Subcutaneous abdominal adipose tissue (tissue), 5 donors: ENCODE data around the gene CCDC40.

Source experiments
- H3K27ac ChIP-seq: one replicate; pipeline ENCODE4 v1.7.0; 2013; ENCODE audit warnings: low read depth, mild to moderate bottlenecking, inconsistent platforms, low read length, moderate library complexity
- H3K27me3 ChIP-seq, 5 donors: one replicate each; pipeline ENCODE4 v1.7.0; 2013; ENCODE audit warnings: low read length in 5 of 5, inconsistent platforms in 1 of 5; ENCODE audit not compliant: control insufficient read depth in 5 of 5, insufficient read depth in 4 of 5
- H3K36me3 ChIP-seq, 5 donors: one replicate each; pipeline ENCODE4 v1.7.0; 2013; ENCODE audit warnings: low read length in 5 of 5; ENCODE audit not compliant: control insufficient read depth in 5 of 5, insufficient read depth in 5 of 5
- H3K4me1 ChIP-seq, 5 donors: one replicate each; pipeline ENCODE4 v1.7.0; 2013; ENCODE audit warnings: low read length in 5 of 5, mild to moderate bottlenecking in 3 of 5, moderate library complexity in 1 of 5; ENCODE audit not compliant: control insufficient read depth in 5 of 5, insufficient read depth in 5 of 5
- H3K4me3 ChIP-seq, 5 donors: one replicate each; pipeline ENCODE4 v1.7.0; 2013; ENCODE audit warnings: low read length in 5 of 5, low read depth in 1 of 5
- H3K9ac ChIP-seq, 5 donors: one replicate each; pipeline ENCODE4 v1.7.0; 2013; ENCODE audit warnings: low read length in 5 of 5, mild to moderate bottlenecking in 4 of 5, moderate library complexity in 3 of 5
- H3K9me3 ChIP-seq, 5 donors: one replicate each; pipeline ENCODE4 v1.7.0; 2013; ENCODE audit warnings: low read length in 5 of 5; ENCODE audit not compliant: control insufficient read depth in 5 of 5
- donor health status: healthy.
- donor health status: healthy.
- donor health status: healthy.
- donor health status: healthy.
- donor health status: healthy.

CCDC40 gene

DNA sequence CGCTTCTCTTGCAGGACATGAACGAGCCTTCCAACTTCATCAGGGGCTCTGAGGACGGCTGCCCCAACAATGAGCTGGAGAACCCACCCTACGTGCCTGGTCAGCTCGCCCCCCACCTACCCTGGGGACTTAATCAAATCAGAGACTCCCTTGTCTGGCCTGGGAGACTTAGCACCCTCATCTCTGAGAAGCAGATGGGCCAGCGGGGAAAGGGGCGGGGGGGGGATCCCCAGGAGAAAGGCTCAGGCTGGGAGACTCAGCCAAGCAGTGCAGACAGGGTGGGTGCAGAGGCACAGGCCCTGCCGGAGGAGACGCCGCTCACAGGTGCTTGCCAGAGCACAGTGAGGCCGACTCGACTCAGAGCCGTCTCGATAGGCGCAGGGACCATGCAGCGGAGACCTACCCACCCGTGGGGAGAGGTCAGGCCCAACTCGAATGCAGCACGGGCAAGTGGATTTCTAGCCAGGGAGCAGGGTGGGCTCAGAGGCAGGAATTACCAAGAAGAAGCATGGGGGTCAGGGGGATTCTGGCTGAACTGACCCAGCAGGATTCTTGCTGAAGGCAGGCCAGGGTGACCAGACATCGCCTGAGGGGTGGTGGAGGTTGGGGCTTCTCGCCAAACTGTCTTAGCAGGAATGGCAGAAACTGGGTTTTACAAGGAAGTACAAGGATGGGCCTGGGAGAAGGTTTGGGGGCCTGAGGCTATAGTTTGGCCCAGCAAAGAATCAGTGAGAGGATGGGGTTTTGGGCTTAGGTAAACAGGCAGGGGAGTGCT is 74.7 kb downstream of the CCDC40 start:
- Histone ChIP-seq H3K4me3 (no peak overlapping the region), H3K27me3 (no peaks in the 10 kb centered on the region), H3K9me3 (no peaks in the 10 kb centered on the region), H3K9ac (no peak overlapping the region), H3K4me1 (peaks cover 0 to under 1% (median 0%) of the 10 kb centered on the region in 5 donors), H3K36me3 (peaks cover 0 to 39% (median 4%) of the 10 kb centered on the region in 5 donors), H3K27ac (no peak overlapping the region)

GRCh38 chr17:80111702-80112470 is 75.4 kb downstream of the CCDC40 start:
- no peaks in the 10 kb centered on the region for H3K27me3 ChIP-seq
- H3K27ac ChIP-seq: no peak overlapping the region
- no peak overlapping the region for H3K9ac ChIP-seq
- no peak overlapping the region for H3K4me3 ChIP-seq
- peaks cover 0 to 39% (median 4%) of the 10 kb centered on the region in 5 donors for H3K36me3 ChIP-seq
- H3K9me3 ChIP-seq: no peaks in the 10 kb centered on the region
- H3K4me1 ChIP-seq: no peaks in the 10 kb centered on the region

GRCh38 chr17:80112471-80113032 is 76.1 kb downstream of the CCDC40 start:
- H3K4me1 ChIP-seq: no peaks in the 10 kb centered on the region
- H3K9me3 ChIP-seq: no peaks in the 10 kb centered on the region
- no peaks in the 10 kb centered on the region for H3K27me3 ChIP-seq
- H3K4me3 ChIP-seq: no peak overlapping the region
- no peak overlapping the region for H3K27ac ChIP-seq
- peaks cover 0 to 38% (median 4%) of the 10 kb centered on the region in 5 donors for H3K36me3 ChIP-seq
- H3K9ac ChIP-seq: no peak overlapping the region

- Histone ChIP-seq H3K9me3 (no peaks in the 10 kb centered on the region), H3K4me1 (no peaks in the 10 kb centered on the region), H3K27ac (no peak overlapping the region), H3K4me3 (no peak overlapping the region), H3K27me3 (no peaks in the 10 kb centered on the region), H3K9ac (no peak overlapping the region), H3K36me3 (peaks cover 0 to 38% (median 7%) of the 10 kb centered on the region in 5 donors)
Observed at GRCh38 chr17:80113033-80113484, 76.6 kb downstream of the CCDC40 start.

GRCh38 chr17:80114758-80115157 is 78.3 kb downstream of the CCDC40 start:
- Histone ChIP-seq H3K36me3 (peaks cover 0 to 41% (median 15%) of the 10 kb centered on the region in 5 donors), H3K27me3 (no peaks in the 10 kb centered on the region), H3K9ac (no peak overlapping the region), H3K4me3 (no peak overlapping the region), H3K9me3 (no peaks in the 10 kb centered on the region), H3K4me1 (no peaks in the 10 kb centered on the region), H3K27ac (no peak overlapping the region)

GRCh38 chr17:80115159-80115558 is 78.7 kb downstream of the CCDC40 start:
- no peaks in the 10 kb centered on the region for H3K9me3 ChIP-seq
- no peaks in the 10 kb centered on the region for H3K27me3 ChIP-seq
- no peak overlapping the region for H3K4me3 ChIP-seq
- peaks cover 0 to 41% (median 17%) of the 10 kb centered on the region in 5 donors for H3K36me3 ChIP-seq
- H3K9ac ChIP-seq: no peak overlapping the region
- no peaks in the 10 kb centered on the region for H3K4me1 ChIP-seq
- no peak overlapping the region for H3K27ac ChIP-seq

- no peaks in the 10 kb centered on the region for H3K27me3 ChIP-seq
- peaks cover 0 to 35% (median 17%) of the 10 kb centered on the region in 5 donors for H3K36me3 ChIP-seq
- H3K27ac ChIP-seq: no peak overlapping the region
- H3K9ac ChIP-seq: no peak overlapping the region
- no peaks in the 10 kb centered on the region for H3K4me1 ChIP-seq
- H3K9me3 ChIP-seq: no peaks in the 10 kb centered on the region
- no peak overlapping the region for H3K4me3 ChIP-seq
Observed at GRCh38 chr17:80116276-80116920, 80.0 kb downstream of the CCDC40 start.

DNA sequence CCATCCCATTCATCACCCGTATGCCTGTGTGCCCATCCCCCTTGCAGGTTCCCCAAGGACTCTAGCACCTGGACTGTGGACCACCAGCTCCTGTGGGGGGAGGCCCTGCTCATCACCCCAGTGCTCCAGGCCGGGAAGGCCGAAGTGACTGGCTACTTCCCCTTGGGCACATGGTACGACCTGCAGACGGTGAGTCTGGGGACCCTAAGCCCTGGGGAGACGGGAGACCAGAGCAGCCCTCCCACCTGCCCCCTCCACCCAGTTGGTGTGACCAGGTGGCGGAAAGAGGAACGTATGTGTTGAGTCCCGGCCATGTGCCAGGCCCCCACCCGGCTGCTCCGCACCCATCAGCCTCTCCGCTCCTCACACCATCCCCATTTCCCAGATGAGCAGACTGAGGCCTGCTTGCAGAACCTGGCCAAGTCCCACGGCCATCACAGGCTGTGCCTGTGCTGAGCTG is 80.5 kb downstream of the CCDC40 start:
- Histone ChIP-seq H3K4me3 (no peak overlapping the region), H3K9me3 (no peaks in the 10 kb centered on the region), H3K4me1 (no peaks in the 10 kb centered on the region), H3K27me3 (no peaks in the 10 kb centered on the region), H3K27ac (no peak overlapping the region), H3K9ac (no peak overlapping the region), H3K36me3 (peaks cover 0 to 34% (median 17%) of the 10 kb centered on the region in 5 donors)

DNA sequence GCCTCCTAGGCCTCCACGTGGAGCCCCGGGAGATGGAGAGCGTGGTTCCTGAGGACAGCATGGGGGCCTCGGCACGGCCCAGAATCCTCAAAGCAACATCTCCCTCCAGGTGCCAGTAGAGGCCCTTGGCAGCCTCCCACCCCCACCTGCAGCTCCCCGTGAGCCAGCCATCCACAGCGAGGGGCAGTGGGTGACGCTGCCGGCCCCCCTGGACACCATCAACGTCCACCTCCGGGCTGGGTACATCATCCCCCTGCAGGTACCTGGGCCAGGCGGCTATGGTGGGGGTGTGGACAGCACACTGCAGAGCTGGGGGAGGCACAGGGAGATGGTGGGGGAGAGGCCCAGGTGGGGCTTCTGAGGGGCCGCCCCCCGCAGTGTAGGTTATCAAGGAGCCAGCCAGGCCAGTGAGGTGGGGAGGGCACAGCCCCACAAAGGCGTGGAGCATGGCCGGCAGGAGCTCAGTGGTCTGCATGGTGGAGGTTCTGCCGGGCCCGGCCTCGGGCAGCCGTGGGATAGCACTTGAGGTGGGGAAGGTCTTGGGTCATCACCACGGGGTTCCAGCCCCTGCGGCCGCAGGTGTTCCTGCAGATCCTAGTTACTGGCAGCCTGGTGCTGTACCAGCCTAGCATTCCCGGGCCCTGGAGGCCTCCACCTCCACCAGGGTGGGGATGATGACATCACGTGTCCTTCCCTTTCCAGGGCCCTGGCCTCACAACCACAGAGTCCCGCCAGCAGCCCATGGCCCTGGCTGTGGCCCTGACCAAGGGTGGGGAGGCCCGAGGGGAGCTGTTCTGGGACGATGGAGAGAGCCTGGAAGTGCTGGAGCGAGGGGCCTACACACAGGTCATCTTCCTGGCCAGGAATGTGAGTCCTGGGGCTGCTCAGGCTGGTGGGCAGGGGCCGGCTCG is 81.3 kb downstream of the CCDC40 start:
- Histone ChIP-seq H3K36me3 (peaks cover 0 to 26% (median 17%) of the 10 kb centered on the region in 5 donors), H3K9ac (no peak overlapping the region), H3K27ac (no peak overlapping the region), H3K27me3 (no peaks in the 10 kb centered on the region), H3K4me3 (no peak overlapping the region), H3K4me1 (no peaks in the 10 kb centered on the region), H3K9me3 (no peaks in the 10 kb centered on the region)
